ENCODE measurements around the gene BCL2L12. TPM values are rescaled to one million over a fixed set of nuclear protein-coding genes. Genes with fewer than 3 reads are reported as not detected.

Gene BCL2L12
- total and polyA plus RNA-seq, 7 experiments from 2014 or later: 11.3 to 57.2 (median 14.8) TPM

DNA sequence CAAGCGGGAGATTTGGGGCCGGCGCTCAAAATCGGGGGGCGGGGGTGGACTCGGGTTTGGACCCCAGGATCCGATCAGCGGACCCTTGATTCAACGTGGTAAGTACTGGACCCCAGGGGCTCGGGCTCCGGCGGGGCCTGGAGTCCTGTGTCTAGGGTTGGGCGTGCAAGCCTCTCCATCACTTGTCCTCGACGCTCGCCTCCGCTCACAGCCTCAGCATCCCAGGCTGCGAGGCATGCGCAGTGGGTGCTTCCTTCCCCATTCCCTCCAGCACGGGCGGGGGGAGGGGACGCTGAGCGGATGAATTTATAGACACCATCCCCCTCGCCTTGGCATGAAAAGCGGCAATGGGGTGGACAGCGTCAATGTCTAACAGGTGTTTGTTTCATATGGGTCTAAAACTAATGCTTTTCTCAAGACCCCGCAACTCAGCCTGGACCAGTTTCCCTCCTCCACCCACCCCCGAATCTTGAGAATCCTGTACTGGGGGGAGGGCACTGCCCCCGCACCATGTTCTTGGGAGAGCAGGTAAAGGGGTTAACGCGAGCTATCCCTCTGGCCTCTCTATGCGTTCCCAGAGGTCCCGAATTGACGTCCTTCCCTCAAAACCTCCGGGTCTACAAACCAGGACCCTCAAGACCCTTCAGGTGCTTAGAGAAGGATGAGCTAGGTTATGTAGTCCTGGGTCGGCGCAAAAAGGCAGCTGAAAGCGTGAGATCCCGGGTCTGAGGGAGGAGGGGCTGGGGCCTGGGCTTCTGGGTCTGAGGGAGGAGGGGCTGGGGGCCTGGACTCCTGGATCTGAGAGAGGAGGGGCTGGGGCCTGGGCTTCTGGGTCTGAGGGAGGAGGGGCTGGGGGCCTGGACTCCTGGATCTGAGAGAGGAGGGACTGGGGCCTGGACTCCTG is 25.8 kb downstream of the BCL2L12 start:
- Mint-ChIP-seq H3K4me3 (peak overlapping the region; percentile 82 to 98 (median 86)), H3K36me3 (peaks cover 0 to 3% (median 0%) of the 10 kb centered on the region in 5 donors), H3K4me1 (peaks cover 19 to 38% (median 25%) of the 10 kb centered on the region in 7 donors), H3K9me3 (peaks cover 0 to 3% (median 0%) of the 10 kb centered on the region in 11 donors), H3K27me3 (peaks cover 5 to 15% (median 9%) of the 10 kb centered on the region in 5 donors), H3K27ac (peak overlapping the region in 7 of 9 donors; percentile 34 to 84 (median 45))
- ChIA-PET CTCF (interaction anchor here (0.6 to 1.3 kb wide), 3 partner anchors 11 to 390 kb away, joined by 3 to 7 read pairs (median 5); no protein-coding TSS in a partner anchor), POLR2A (interaction anchor here (0.5 to 0.7 kb wide), 2 partner anchors 182 to 239 kb away, joined by 3 read pairs; no protein-coding TSS in a partner anchor)
- Histone ChIP-seq H3K4me1 (ENCODE audit: control insufficient read depth in 2 of 2, insufficient read depth in 2 of 2, low read length in 2 of 2) (peaks cover 4 to 12% of the 10 kb centered on the region in 2 donors), H3K9me3 (ENCODE audit: control insufficient read depth in 2 of 3, low read length in 3 of 3) (no peaks in the 10 kb centered on the region), H3K27me3 (ENCODE audit: control insufficient read depth in 2 of 2, insufficient read depth in 2 of 2, low read length in 2 of 2) (no peaks in the 10 kb centered on the region), H3K4me3 (ENCODE audit: low read length) (peak overlapping the region; percentile 45), H3K27ac (ENCODE audit: low read depth, low read length) (no peak overlapping the region), H3K36me3 (ENCODE audit: control insufficient read depth in 2 of 3, insufficient read depth in 3 of 3, low read length in 3 of 3) (peaks cover 0 to 14% (median 0%) of the 10 kb centered on the region in 3 experiments)
- ATAC-seq: peak; percentile 24
- intact Hi-C loops (cut with micrococcal nuclease): loop anchor here (2.0 to 5.0 kb wide), 3 partner anchors 25 to 76 kb away; partner anchors contain the start of gene AP2A1 (in 2 of the 2)
- no peak for DNase-seq

DNA sequence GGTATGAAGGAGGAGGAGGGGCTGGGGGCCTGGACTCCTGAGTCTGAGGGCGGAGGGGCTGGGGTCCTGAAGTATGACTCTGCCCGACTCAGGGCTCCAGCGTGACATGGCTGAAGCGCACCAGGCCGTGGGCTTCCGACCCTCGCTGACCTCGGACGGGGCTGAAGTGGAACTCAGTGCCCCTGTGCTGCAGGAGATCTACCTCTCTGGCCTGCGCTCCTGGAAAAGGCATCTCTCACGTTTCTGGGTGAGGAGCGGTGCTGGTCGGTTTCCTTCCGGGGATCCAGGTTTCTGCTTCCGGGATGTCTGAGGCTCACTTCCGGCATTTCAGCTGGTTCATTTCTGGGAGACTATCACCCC is 26.4 kb downstream of the BCL2L12 start:
- H3K36me3 ChIP-seq (ENCODE audit: control insufficient read depth in 2 of 3, insufficient read depth in 3 of 3, low read length in 3 of 3): peaks cover 0 to 10% (median 0%) of the 10 kb centered on the region in 3 experiments
- Mint-ChIP-seq H3K36me3 (peaks cover 0 to 3% (median 0%) of the 10 kb centered on the region in 5 donors), H3K9me3 (peaks cover 0 to 3% (median 0%) of the 10 kb centered on the region in 11 donors), H3K27me3 (peaks cover 5 to 15% (median 9%) of the 10 kb centered on the region in 5 donors), H3K27ac (no peak overlapping the region), H3K4me1 (peaks cover 19 to 38% (median 25%) of the 10 kb centered on the region in 7 donors), H3K4me3 (peak overlapping the region in 7 of 10 donors; percentile 12 to 98 (median 38))
- DNase-seq (no peak), ATAC-seq (no peak)
- POLR2A ChIA-PET: no interaction called here
- CTCF ChIA-PET: no interaction called here
- intact Hi-C loops (cut with micrococcal nuclease): loop anchor here in 1 of 2 donors (5.0 kb wide), 1 partner anchor 75 kb away; the partner anchor contains the start of gene AP2A1
- H3K27ac ChIP-seq (ENCODE audit: low read depth, low read length): no peak overlapping the region
- H3K27me3 ChIP-seq (ENCODE audit: control insufficient read depth in 2 of 2, insufficient read depth in 2 of 2, low read length in 2 of 2): no peaks in the 10 kb centered on the region
- peaks cover 4 to 12% of the 10 kb centered on the region in 2 donors for H3K4me1 ChIP-seq (ENCODE audit: control insufficient read depth in 2 of 2, insufficient read depth in 2 of 2, low read length in 2 of 2)
- no peaks in the 10 kb centered on the region for H3K9me3 ChIP-seq (ENCODE audit: control insufficient read depth in 2 of 3, low read length in 3 of 3)
- no peak overlapping the region for H3K4me3 ChIP-seq (ENCODE audit: low read length)

DNA sequence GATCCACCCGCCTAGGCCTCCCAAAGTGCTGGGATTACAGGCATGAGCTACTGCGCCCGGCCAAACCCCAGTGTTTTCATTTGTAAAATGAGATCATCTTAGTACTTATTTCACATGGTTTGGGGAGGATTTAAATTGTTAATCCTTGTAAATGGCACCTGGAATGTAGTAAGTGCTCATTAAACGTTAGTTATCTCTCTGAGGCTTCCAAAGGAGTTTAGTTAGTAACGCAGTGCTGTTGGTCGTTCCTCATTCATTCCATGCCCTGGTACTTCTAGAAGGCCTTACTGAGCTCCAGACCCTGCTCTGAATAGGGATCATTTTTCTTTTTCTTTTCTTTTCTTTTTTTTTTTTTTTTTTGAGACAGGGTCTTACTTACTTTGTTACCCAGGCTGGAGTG is 30.4 kb downstream of the BCL2L12 start:
- no peak for ATAC-seq
- H3K36me3 ChIP-seq (ENCODE audit: control insufficient read depth in 2 of 3, insufficient read depth in 3 of 3, low read length in 3 of 3): no peaks in the 10 kb centered on the region
- H3K27me3 Mint-ChIP-seq: peaks cover 0 to 6% (median 0%) of the 10 kb centered on the region in 5 donors
- H3K9me3 ChIP-seq (ENCODE audit: control insufficient read depth in 2 of 3, low read length in 3 of 3): no peaks in the 10 kb centered on the region
- no peaks in the 10 kb centered on the region for H3K27me3 ChIP-seq (ENCODE audit: control insufficient read depth in 2 of 2, insufficient read depth in 2 of 2, low read length in 2 of 2)
- no peak overlapping the region for H3K27ac ChIP-seq (ENCODE audit: low read depth, low read length)
- H3K4me3 Mint-ChIP-seq: no peak overlapping the region
- H3K4me1 Mint-ChIP-seq: peaks cover 3 to 11% (median 6%) of the 10 kb centered on the region in 7 donors
- no peak overlapping the region for H3K4me3 ChIP-seq (ENCODE audit: low read length)
- POLR2A ChIA-PET: no interaction called here
- CTCF ChIA-PET: no interaction called here
- H3K9me3 Mint-ChIP-seq: peaks cover 0 to 2% (median 0%) of the 10 kb centered on the region in 11 donors
- no peak overlapping the region for H3K27ac Mint-ChIP-seq
- peaks cover 0 to under 1% of the 10 kb centered on the region in 2 donors for H3K4me1 ChIP-seq (ENCODE audit: control insufficient read depth in 2 of 2, insufficient read depth in 2 of 2, low read length in 2 of 2)
- DNase-seq: no peak
- intact Hi-C loops (cut with micrococcal nuclease): no loop called here
- H3K36me3 Mint-ChIP-seq: no peaks in the 10 kb centered on the region

DNA sequence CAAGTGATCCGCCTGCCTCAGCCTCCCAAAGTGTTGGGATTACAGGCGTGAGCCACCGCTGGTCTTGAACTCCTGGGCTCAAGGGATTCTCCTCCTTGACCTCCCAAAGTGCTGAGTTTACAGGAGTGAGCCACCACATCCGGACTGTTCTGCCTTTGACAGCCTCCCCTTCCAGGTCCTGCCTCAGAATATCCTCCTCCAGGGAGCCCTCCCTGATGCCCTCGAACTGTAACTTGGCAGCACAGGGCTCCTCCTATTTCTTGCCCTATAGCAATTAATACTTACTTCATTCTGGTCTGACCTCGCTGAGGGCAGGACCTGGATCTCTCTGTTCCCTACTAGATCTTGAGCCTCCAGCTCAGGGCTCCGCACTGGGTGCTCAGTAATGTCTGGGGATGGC is 31.1 kb downstream of the BCL2L12 start:
- POLR2A ChIA-PET: no interaction called here
- Mint-ChIP-seq H3K36me3 (no peaks in the 10 kb centered on the region), H3K4me3 (no peak overlapping the region), H3K9me3 (peaks cover 0 to 2% (median 0%) of the 10 kb centered on the region in 11 donors), H3K27ac (no peak overlapping the region), H3K4me1 (peaks cover 0 to 6% (median 3%) of the 10 kb centered on the region in 7 donors), H3K27me3 (peaks cover 0 to 5% (median 0%) of the 10 kb centered on the region in 5 donors)
- DNase-seq (no peak), ATAC-seq (no peak)
- Histone ChIP-seq H3K4me3 (ENCODE audit: low read length) (no peak overlapping the region), H3K36me3 (ENCODE audit: control insufficient read depth in 2 of 3, insufficient read depth in 3 of 3, low read length in 3 of 3) (no peaks in the 10 kb centered on the region), H3K4me1 (ENCODE audit: control insufficient read depth in 2 of 2, insufficient read depth in 2 of 2, low read length in 2 of 2) (no peaks in the 10 kb centered on the region), H3K27me3 (ENCODE audit: control insufficient read depth in 2 of 2, insufficient read depth in 2 of 2, low read length in 2 of 2) (no peaks in the 10 kb centered on the region), H3K9me3 (ENCODE audit: control insufficient read depth in 2 of 3, low read length in 3 of 3) (no peaks in the 10 kb centered on the region), H3K27ac (ENCODE audit: low read depth, low read length) (no peak overlapping the region)
- intact Hi-C loops (cut with micrococcal nuclease): no loop called here
- CTCF ChIA-PET: no interaction called here

DNA sequence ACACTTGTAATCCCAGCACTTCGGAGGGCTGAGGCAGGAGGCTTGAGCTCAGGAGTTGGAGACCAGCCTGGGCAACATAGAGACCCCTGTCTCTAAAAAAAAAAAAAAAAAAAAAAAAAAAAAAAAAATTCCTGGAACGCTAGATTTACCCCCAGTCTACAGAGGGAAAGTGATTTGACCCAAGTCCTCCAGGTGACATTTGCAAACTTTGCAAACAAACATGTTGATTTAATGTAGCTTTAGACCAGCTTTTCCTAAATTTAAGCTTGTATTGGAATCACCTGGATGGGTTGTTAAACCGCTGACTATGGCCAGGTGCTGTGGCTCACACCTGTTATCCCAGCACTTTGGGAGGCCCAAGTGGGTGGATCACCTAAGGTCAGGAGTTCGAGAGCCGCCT is 33.6 kb downstream of the BCL2L12 start:
- Mint-ChIP-seq H3K27me3 (no peaks in the 10 kb centered on the region), H3K4me1 (peaks cover 0 to 4% (median 0%) of the 10 kb centered on the region in 7 donors), H3K9me3 (no peaks in the 10 kb centered on the region), H3K36me3 (no peaks in the 10 kb centered on the region), H3K4me3 (no peak overlapping the region), H3K27ac (no peak overlapping the region)
- Histone ChIP-seq H3K4me1 (ENCODE audit: control insufficient read depth in 2 of 2, insufficient read depth in 2 of 2, low read length in 2 of 2) (no peaks in the 10 kb centered on the region), H3K27ac (ENCODE audit: low read depth, low read length) (no peak overlapping the region), H3K36me3 (ENCODE audit: control insufficient read depth in 2 of 3, insufficient read depth in 3 of 3, low read length in 3 of 3) (no peaks in the 10 kb centered on the region), H3K27me3 (ENCODE audit: control insufficient read depth in 2 of 2, insufficient read depth in 2 of 2, low read length in 2 of 2) (no peaks in the 10 kb centered on the region), H3K4me3 (ENCODE audit: low read length) (no peak overlapping the region), H3K9me3 (ENCODE audit: control insufficient read depth in 2 of 3, low read length in 3 of 3) (no peaks in the 10 kb centered on the region)
- ChIA-PET POLR2A (interaction anchor here (0.5 to 1.8 kb wide), 4 partner anchors 9 to 1850 kb away, joined by 3 to 6 read pairs (median 4); no protein-coding TSS in a partner anchor), CTCF (interaction anchor here (1.0 kb wide), 1 partner anchor 16 kb away, joined by 3 read pairs; no protein-coding TSS in a partner anchor)
- intact Hi-C loops (cut with micrococcal nuclease): no loop called here
- DNase-seq (no peak), ATAC-seq (no peak)

DNA sequence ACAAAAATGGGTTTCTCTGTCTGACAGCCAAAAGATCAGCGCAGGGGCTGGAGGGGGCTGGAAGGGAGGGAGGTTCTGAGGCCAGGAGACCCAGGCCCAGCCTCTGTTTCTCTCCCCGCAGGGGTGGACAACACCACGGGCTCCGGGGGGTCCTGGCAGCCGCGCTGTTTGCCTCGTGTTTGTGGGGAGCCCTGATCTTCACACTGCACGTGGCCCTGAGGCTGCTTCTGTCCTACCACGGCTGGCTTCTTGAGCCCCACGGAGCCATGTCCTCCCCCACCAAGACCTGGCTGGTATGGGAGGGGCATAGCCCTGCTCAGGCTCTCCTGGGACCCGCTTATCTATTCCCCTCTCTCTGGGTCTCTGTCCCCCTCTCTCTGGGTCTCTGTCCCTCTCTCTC is 34.8 kb downstream of the BCL2L12 start:
- CTCF ChIA-PET: no interaction called here
- Histone ChIP-seq H3K9me3 (ENCODE audit: control insufficient read depth in 2 of 3, low read length in 3 of 3) (no peaks in the 10 kb centered on the region), H3K4me3 (ENCODE audit: low read length) (no peak overlapping the region), H3K27me3 (ENCODE audit: control insufficient read depth in 2 of 2, insufficient read depth in 2 of 2, low read length in 2 of 2) (no peaks in the 10 kb centered on the region), H3K4me1 (ENCODE audit: control insufficient read depth in 2 of 2, insufficient read depth in 2 of 2, low read length in 2 of 2) (no peaks in the 10 kb centered on the region), H3K27ac (ENCODE audit: low read depth, low read length) (no peak overlapping the region), H3K36me3 (ENCODE audit: control insufficient read depth in 2 of 3, insufficient read depth in 3 of 3, low read length in 3 of 3) (no peaks in the 10 kb centered on the region)
- no peaks in the 10 kb centered on the region for H3K9me3 Mint-ChIP-seq
- intact Hi-C loops (cut with micrococcal nuclease): no loop called here
- ATAC-seq: no peak
- no peak overlapping the region for H3K4me3 Mint-ChIP-seq
- H3K27ac Mint-ChIP-seq: no peak overlapping the region
- peaks cover 0 to 4% (median 0%) of the 10 kb centered on the region in 7 donors for H3K4me1 Mint-ChIP-seq
- no peaks in the 10 kb centered on the region for H3K27me3 Mint-ChIP-seq
- H3K36me3 Mint-ChIP-seq: no peaks in the 10 kb centered on the region
- no peak for DNase-seq
- POLR2A ChIA-PET: interaction anchor here (1.0 to 1.8 kb wide), 2 partner anchors 10 to 24 kb away, joined by 3 to 4 read pairs; no protein-coding TSS in a partner anchor

Measured in naive thymus-derived CD4-positive, alpha-beta T cell (primary cell).